ENCODE data around the gene EFNB1.

EFNB1 gene

DNA sequence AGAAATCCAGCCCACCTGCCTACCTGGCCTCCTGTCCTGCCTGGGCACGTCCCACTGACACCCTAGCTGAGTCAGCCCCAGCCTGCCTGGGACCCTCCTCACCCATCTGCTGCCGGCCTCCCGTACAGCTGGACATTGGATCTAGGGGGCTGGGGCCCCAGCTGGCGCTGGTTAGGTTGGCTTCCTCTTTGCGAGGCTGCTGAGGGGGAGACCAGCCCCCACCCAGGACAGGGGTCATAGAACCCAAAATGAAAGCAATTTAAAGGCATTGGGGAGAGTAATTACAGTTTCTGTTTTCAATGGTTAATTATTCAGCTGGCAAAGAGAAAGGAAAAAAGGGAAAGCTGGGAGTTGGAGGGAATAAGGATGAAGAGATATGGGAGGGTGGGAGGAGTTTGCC is 15.8 kb downstream of the EFNB1 start:
- no peak for DNase-seq

- DNase-seq = no peak
Observed at GRCh38 chrX:68846536-68846935, 17.7 kb downstream of the EFNB1 start.

GRCh38 chrX:68847172-68847571 is 18.4 kb downstream of the EFNB1 start:
- DNase-seq = no peak

DNA sequence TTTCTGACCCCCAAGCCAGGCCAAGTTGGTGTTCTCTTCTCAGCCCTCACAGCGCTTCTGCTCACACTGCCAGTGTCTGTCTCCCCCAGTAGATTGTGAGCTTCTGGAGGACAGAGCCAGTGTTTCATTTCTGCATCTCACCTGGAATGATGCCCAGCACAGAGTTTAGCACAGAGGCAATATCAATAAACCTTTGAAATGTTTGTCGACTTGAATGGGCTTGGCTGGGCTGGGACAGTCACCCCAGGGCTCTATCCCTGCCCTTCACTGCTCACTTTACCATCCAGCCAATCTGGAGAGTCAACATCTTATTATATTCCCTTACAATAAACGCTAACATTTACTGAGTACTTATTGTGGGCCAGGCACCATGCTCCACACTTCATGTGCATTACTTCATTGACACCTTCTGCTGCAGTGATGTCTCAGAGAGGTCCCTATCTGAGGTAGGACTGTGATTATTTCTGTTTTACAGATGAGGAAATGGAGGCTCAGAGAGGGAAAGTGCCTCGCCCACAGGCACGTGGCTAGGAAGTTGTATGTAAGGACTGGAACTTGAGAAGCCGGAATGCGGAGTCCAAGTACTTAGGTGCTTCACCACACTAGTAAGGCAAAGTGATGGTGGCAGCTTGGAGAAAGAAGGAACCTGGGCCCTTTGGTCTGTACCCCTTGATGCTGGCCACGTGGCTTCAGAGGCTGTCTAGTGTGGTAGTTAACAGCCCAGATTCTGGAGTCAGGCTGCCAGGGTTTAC is 19.5 kb downstream of the EFNB1 start:
- no peak for DNase-seq

GRCh38 chrX:68851082-68851481 is 22.3 kb downstream of the EFNB1 start:
- no peak for DNase-seq

DNA sequence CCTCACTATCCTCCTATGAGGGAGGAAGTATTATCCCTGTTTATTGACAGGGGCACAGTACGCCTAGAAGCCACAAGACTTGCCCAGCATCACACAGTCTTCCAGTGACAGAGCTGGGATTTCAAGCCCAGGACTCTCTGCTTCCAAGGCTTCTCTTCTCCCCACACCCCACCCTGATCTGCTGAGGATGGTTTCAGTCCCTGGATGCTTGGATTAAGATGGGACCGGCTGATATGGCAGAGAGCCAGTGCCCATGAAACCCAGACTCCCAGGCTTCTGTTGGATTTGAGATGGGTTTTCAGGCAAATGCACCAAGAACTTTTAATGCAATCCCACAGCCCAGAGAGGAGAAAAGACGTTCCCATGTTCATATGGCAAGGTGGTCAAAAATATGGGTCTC is 23.2 kb downstream of the EFNB1 start:
- DNase-seq = no peak

DNA sequence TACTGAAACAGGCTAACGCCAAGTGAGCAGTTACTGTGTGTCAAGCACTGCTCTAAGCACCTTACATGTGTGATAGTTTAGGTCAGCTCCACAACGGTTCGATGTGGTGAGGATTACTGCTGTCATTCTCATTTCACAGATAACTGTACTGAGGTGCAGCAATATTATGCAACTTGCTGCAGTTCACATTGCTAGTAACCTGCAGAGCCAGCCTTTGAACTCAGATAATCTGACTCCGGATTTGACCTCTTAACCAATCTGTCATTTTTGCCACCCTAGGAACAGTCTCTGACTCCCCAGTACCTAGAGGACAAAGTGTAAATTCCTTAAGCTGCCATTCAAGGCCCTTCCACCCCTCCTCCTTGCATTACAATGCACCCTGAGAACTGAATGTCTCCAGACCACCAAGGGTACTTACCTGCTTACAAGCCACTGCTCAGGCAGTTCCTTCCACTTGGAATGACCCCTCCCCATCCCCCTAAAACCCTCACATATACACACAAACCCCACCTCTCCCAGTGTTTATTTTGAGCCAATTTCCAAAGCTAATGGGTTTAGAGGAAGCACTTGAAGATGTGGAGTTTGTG is 24.9 kb downstream of the EFNB1 start:
- no peak for DNase-seq

- DNase-seq = no peak
Observed at GRCh38 chrX:68865300-68865699, 36.5 kb downstream of the EFNB1 start.

DNA sequence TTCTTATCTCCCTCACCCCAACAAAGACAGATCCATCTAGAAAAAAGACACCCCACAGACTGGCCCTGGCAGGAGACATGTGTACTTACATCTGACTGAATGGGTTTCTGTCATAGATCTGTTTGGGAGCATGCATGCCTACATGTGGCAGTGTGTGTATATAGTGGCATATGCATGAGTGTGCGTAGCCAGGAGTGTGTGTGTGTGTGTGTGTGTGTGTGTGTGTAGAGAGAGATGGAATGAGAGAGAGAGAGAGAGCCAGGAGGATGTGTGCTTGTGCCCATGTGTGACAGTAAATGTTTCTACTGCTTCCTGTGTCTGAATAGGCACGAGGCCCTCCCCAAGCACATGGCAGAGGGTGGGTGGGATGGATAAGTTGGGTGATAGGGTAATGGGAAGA is 37.1 kb downstream of the EFNB1 start:
- DNase-seq = no peak

DNA sequence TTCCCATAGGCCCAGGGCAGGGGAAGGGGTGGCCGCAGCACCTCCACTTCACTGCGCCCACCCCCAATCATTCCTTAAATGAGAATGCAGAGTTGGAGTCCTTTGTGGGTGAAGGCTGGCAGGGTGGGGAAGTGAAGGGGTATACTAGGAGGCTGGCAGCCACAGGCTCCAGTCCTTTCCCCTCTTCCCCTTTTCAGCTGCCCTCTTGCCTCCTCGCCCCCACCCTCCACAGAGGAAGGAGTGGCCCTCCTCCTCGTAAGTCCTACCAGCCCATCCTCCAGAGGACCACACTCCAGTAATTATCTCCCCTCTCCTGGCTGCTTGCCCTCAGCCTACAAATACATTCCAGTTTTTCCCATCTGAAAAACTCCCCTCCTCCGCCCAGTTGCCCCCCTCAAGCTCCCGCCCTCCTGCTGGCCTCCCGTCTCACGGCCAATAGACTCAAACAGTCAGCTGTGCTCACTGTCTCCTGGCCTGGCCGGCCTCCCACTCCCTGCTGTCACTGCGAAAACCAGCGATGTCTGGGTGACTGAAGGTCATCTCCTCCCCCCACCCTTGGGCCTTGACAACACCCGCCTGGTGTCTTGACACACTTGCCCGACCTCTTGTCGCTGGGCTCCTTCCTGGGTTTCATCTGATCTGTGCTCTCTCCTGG is 38.8 kb downstream of the EFNB1 start:
- DNase-seq = no peak

DNA sequence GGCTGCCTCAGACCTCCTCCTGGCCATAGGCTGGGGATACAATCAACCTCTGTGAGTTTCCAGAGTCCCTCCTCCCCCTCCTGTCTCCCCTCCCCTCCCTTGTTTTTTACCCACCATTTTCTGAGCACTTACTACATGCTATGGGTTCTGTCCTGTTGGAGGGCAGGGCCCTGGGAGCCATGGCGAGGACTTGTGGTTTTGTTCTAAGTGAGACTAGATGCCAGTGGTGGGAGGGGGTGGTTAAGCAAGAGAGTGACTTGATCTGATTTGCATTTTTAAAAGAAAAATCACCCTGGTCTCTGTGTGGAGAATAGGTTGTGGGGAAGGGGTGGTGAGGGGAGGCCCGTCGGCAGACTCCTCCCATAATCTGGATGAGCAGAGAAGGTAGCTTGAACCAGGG is 39.5 kb downstream of the EFNB1 start:
- DNase-seq = no peak

- no peak for DNase-seq
Observed at GRCh38 chrX:68868902-68869800, 40.3 kb downstream of the EFNB1 start.

DNA sequence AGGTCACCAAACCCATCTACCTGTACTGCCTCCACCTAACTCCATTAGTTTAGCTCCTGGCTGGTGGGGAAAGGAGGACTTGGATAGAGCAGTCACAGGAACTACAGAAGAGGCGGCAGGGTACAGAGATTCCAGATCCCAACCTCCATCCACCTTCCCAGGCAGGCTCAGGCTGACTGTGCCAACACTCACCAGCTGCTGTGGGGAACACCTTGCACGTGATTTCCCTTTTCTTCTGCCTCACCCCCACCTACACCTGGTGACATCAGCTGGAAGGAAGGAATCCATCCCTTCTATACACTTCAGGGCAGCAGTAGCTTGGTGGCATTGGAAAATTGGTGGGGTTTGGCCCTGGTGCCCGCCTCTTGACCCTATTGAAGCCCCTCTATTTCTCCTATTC is 41.5 kb downstream of the EFNB1 start:
- no peak for DNase-seq

DNA sequence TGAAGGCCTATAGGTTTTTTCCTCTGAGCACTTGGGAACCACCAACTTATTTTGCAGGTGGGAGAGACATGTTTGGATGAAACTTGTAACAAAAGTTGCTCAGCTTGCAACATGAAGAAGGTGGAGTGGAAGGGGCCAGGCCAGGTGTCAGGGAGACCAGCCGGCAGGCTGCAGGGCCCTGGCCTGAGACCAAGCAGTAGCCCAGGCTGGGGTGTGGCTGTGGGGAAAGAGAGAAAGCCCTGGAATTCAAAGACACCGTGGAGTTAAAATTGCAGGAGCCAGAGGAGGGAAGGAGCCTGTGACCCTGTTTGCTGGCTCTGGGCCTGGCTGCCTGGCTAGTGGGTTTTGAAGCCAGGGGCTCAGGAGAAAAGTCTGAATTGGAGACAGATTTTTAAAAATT is 43.4 kb downstream of the EFNB1 start:
- DNase-seq = no peak

- no peak for DNase-seq
Observed at GRCh38 chrX:68874076-68874475, 45.3 kb downstream of the EFNB1 start.

- no peak for DNase-seq
Observed at GRCh38 chrX:68876731-68877130, 47.9 kb downstream of the EFNB1 start.

- DNase-seq = no peak
Observed at GRCh38 chrX:68877606-68878005, 48.8 kb downstream of the EFNB1 start.

DNA sequence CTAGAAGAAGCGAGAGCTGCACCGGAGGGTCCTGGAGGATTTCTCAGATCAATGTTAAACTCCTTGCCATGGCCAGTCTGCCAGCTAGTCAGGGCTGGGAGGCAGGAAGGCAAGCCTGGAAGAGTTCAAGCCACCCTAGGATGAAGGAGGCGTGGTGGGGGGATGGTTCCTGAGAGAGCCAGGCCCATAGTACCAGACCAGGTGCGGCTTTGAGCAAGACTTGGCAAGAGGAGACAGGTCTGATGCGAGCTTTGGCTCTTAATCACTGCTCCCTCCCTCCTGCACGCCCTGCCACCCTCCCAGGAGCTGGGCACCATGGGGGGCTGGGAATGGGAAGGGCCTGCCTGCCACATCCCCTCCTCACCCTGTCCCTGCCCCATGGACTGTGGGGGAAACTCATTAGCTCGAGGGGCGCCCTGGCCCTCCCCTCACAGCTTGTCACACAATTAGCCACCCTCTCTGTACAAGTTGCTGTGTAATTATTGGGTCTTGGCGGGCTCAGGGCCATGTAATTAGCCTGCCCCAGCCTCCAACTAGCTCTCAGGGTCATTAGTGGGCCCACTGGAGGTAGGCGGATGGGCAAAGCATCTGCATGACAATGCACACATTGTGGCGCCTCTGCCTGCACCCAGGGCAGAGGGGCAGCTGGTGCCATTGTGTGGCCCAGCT is 50.3 kb downstream of the EFNB1 start:
- no peak for DNase-seq

DNA sequence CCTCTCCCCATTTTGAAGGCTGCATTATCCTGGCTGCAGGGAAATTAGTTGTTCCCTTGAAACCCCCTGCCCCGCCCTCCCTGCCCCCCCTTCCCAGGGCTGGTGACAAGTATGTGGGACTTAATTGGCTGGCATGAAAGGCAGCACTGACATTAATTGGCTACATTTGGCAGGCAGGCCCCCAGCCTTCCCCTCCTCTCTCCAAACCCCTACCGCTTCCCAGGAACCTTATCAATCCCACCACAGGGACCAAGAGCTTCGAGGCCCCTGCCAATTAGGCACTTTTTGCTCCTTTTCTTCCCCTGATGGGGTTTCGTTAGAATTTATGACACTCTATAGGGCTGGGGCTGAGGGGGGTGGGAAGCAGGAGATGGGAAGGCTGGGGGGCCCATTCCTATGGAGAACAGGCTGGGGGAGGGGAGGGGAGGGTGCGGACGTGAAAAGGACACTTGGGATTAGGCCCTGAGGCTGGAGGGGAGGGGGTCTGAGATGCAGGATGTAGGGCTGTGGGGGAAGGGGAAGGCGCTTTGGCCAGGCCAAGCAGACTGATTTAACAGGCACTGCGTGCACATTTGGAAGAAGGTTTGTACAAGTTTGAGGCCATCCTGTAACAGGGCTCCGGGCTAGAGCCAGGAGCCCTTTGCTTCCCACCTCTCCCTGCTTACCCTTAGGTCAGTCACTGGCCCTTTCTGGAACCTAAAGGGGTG is 52.2 kb downstream of the EFNB1 start:
- DNase-seq = no peak

DNA sequence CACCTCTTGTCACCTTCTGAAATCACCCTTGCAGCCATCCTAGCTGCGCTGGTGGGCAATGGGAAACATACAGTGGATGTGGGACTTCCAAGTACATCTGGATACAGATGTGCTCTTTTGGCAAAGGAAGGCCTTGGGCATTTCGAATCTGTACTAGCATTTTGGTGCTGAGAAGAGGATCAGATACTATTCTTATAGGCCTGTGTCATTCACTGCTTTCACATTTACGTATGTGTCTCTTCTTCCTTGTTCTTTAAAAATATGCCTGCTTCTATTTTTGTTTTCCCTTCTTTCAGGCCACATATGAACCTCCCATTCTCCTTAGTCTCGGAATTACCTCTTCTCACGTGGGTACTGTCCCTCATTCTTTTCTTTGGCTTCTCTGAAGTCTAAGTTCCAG is 53.1 kb downstream of the EFNB1 start:
- DNase-seq = no peak

- DNase-seq = no peak
Observed at GRCh38 chrX:68883800-68884199, 55.0 kb downstream of the EFNB1 start.

- DNase-seq = no peak
Observed at GRCh38 chrX:68889249-68889648, 60.4 kb downstream of the EFNB1 start.
